Calu3 (cell line): ENCODE measurements around the gene RSPH3. TPM values are rescaled to one million over a fixed set of nuclear protein-coding genes. Genes with fewer than 3 reads are reported as not detected.

Source experiments
- BruUV-seq: library from RNA; stranded (reverse); fragments of 400-500 nt; replicated peaks from 2 replicates; lab custom pipeline; 2021; lab: Mats Ljungman, UMichigan
- CTCF ChIA-PET: fragments of 300-600 bp; sonication (Branson Sonifier 250); formaldehyde crosslinking; loops from one replicate; lab custom pipeline; 2022; ENCODE audit warnings: antibody characterized with exemption; lab: Charles Lee
- DNase-seq: peaks from one replicate; pipeline ENCODE4 v3.0.0; 2022
- H3K27ac Mint-ChIP-seq: one replicate; pipeline ENCODE4 v1.8.0; 2022; ENCODE audit warnings: mixed read lengths; ENCODE audit not compliant: unreplicated experiment
- H3K27me3 Mint-ChIP-seq: one replicate; pipeline ENCODE4 v1.8.0; 2022; ENCODE audit warnings: mixed read lengths; ENCODE audit not compliant: unreplicated experiment
- H3K36me3 Mint-ChIP-seq: one replicate; pipeline ENCODE4 v1.8.0; 2022; ENCODE audit warnings: mild to moderate bottlenecking, moderate library complexity, mixed read lengths; ENCODE audit not compliant: insufficient read depth, unreplicated experiment
- H3K4me1 Mint-ChIP-seq: one replicate; pipeline ENCODE4 v1.8.0; 2022; ENCODE audit warnings: mild to moderate bottlenecking, low read depth, mixed read lengths; ENCODE audit not compliant: unreplicated experiment
- H3K4me3 Mint-ChIP-seq: one replicate; pipeline ENCODE4 v1.8.0; 2022; ENCODE audit warnings: mild to moderate bottlenecking, low read depth, moderate library complexity, mixed read lengths; ENCODE audit not compliant: unreplicated experiment
- H3K9me3 Mint-ChIP-seq: one replicate; pipeline ENCODE4 v1.8.0; 2022; ENCODE audit warnings: low read depth, mixed read lengths; ENCODE audit not compliant: unreplicated experiment
- intact Hi-C: fragments of 100-400 bp; cut with micrococcal nuclease; formaldehyde crosslinking; loops from one replicate; pipeline ENCODE4 v1.10.0; 2022; ENCODE audit not compliant: unreplicated experiment
- total RNA-seq: library from RNA; stranded (reverse); gene quantifications from 2 replicates; pipeline ENCODE4 v1.2.3, GENCODE V29; 2022
- TF ChIP-seq, protein P1 (sequence below): fragments of 200-600 bp; IDR thresholded peaks from one replicate; pipeline ENCODE4 v1.8.0; 2022; ENCODE audit warnings: antibody characterized with exemption; ENCODE audit not compliant: unreplicated experiment

The RSPH3 gene
- total RNA-seq, 1 experiment from 2014 or later: 12.5 TPM

DNA sequence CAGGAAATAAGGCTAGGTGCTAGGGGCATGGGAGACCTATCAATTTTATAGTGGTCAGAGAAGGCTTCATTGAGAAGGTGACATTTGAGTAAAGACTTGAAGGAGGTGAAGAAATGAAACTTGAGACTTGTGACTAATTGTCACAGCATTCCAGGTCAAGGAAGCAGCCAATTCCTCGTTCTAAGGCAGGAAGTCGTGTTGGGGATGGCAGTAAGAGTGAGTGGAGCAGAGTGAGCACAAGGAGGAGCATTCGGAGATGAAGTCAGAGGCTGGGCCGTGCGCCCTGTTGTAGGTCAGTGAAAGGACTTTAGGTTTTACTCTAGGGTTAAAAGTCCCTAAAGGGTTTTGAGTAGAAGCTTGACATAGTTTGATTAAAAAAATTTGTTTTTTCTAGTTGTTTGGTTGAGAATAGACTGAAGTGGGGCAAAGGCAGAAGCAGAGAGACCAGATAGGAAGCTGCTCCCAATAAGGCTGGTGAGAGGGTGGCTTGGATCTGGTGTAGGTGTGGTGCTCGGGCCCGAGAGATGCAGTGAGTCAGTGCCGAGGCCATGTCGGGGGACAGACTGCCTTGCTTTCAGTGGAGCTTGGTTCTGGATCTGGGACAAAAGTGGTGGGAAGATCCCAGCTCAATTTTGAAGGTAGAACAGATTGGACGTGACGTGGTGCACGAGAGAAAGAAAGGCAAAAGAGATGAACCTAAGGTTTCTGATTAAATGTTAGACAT, 2.6 kb upstream of the RSPH3 start:
- intact Hi-C loops: loop anchor here (5.0 kb wide), 1 partner anchor 355 kb away; no protein-coding TSS in a partner anchor
- Mint-ChIP-seq H3K4me3 (peak overlapping the region; percentile 58), H3K27ac (peak overlapping the region; percentile 94), H3K36me3 (peaks cover 35% of the 10 kb centered on the region), H3K9me3 (no peaks in the 10 kb centered on the region), H3K4me1 (peaks cover 24% of the 10 kb centered on the region), H3K27me3 (no peaks in the 10 kb centered on the region)
- TF ChIP-seq, protein P1, sequence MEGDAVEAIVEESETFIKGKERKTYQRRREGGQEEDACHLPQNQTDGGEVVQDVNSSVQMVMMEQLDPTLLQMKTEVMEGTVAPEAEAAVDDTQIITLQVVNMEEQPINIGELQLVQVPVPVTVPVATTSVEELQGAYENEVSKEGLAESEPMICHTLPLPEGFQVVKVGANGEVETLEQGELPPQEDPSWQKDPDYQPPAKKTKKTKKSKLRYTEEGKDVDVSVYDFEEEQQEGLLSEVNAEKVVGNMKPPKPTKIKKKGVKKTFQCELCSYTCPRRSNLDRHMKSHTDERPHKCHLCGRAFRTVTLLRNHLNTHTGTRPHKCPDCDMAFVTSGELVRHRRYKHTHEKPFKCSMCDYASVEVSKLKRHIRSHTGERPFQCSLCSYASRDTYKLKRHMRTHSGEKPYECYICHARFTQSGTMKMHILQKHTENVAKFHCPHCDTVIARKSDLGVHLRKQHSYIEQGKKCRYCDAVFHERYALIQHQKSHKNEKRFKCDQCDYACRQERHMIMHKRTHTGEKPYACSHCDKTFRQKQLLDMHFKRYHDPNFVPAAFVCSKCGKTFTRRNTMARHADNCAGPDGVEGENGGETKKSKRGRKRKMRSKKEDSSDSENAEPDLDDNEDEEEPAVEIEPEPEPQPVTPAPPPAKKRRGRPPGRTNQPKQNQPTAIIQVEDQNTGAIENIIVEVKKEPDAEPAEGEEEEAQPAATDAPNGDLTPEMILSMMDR: no peak
- BruUV-seq: no TSS peak
- CTCF ChIA-PET: interaction anchor here (1.2 kb wide), 1 partner anchor 101 kb away, joined by 6 read pairs; no protein-coding TSS in a partner anchor
- DNase-seq: peak; percentile 75

DNA sequence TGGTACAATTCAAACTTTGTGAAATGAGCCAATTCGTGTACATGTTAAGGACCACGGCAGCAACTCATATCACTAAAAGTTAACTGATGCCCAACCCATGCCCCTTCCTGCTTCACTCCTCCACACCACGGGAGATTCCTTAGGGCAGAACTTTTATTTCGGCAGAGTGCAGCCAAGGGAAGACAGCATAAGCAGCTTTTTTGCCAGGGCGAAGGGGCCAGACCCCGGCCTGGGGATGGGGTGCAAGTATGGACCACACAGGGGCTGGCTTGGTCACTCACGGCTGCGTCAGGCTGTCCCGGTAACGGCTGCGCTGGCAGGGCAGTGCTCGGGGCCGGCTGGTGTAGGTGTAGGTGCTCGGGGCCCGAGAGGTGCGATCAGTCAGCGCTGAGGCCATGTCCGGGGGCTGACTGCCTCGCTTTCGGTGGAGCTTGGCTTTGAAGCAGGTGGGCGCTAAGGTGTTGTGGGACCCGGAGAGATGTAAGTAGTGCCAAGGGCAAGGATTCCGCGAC, 792 bp downstream of the RSPH3 start:
- no peak for DNase-seq
- Mint-ChIP-seq H3K36me3 (peaks cover 41% of the 10 kb centered on the region), H3K9me3 (peaks cover 4% of the 10 kb centered on the region), H3K4me1 (peaks cover 39% of the 10 kb centered on the region), H3K27me3 (no peaks in the 10 kb centered on the region), H3K4me3 (peak overlapping the region; percentile 100), H3K27ac (peak overlapping the region; percentile 88)
- intact Hi-C loops: no loop called here
- CTCF ChIA-PET: interaction anchor here (0.8 to 1.5 kb wide), 4 partner anchors 105 to 346 kb away, joined by 3 to 6 read pairs (median 4); no protein-coding TSS in a partner anchor
- TSS peak; percentile 74 for BruUV-seq
- TF ChIP-seq, protein P1: no peak

DNA sequence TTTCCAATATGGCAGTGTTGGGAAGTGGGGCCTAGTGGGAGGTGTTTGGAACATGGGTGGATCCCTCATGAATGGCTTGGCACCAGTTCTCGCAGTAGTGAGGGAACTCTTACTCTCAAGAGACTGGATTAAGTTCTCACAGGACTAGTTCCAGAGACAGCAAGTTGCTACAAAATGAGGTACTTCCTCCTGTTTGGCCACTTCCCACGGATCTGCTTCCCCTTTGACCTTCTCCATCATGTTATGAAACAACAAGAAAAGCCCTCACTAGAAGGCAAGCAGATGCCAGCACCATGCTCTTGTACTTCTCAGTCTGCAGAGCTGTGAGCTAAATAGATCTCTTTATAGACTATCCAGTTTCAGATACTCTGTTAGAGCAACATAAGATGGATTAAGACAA, 3.1 kb downstream of the RSPH3 start:
- Mint-ChIP-seq H3K4me1 (peaks cover 26% of the 10 kb centered on the region), H3K27ac (peak overlapping the region; percentile 33), H3K4me3 (no peak overlapping the region), H3K36me3 (peaks cover 43% of the 10 kb centered on the region), H3K9me3 (peaks cover 4% of the 10 kb centered on the region), H3K27me3 (no peaks in the 10 kb centered on the region)
- TF ChIP-seq, protein P1: no peak
- no TSS peak for BruUV-seq
- CTCF ChIA-PET: no interaction called here
- no peak for DNase-seq
- intact Hi-C loops: no loop called here

DNA sequence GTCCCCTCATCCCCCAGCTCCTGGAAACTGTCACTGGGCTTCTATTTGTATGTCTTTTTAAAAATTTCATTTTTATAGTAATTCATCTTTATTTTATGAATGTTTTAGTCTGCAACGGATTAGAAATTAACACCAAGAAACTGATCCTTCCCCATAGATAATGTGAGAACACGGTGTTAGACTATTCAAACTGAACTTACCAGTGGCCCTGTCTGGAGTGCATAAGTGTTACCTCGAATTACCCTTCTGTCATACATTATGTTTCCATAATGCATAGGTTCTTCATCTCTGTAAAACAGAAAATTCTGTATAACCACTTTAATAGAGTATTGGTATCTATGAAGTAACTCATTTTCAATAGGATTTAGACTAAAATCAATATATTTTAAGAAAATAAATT, 6.4 kb downstream of the RSPH3 start:
- TF ChIP-seq, protein P1: no peak
- intact Hi-C loops: no loop called here
- Mint-ChIP-seq H3K4me1 (peaks cover 15% of the 10 kb centered on the region), H3K36me3 (peaks cover 18% of the 10 kb centered on the region), H3K27me3 (no peaks in the 10 kb centered on the region), H3K9me3 (peaks cover 4% of the 10 kb centered on the region), H3K4me3 (no peak overlapping the region), H3K27ac (no peak overlapping the region)
- CTCF ChIA-PET: interaction anchor here (0.8 kb wide), 1 partner anchor 610 kb away, joined by 3 read pairs; no protein-coding TSS in a partner anchor
- DNase-seq: no peak
- BruUV-seq: no TSS peak
